ENCODE results near the gene PRRT1.
"Not testable (repeated sequence)": the region's sequence is repeated elsewhere in the genome, so short reads cannot be mapped to it uniquely, and the experiment has no call there.

PRRT1 gene

GRCh38 chr6:32110632-32111031 lies 41.1 kb downstream of the PRRT1 start:
- H3K27me3 ChIP-seq (ENCODE audit: control insufficient read depth, insufficient read depth, low read length, poor library complexity, severe bottlenecking): peaks cover 28% of the 10 kb centered on the region
- H3K4me1 ChIP-seq (ENCODE audit: control insufficient read depth, insufficient read depth, low read length): peaks cover 16% of the 10 kb centered on the region
- H3K27ac ChIP-seq (ENCODE audit: insufficient read depth, low read depth, low read length, poor library complexity, severe bottlenecking): no peak overlapping the region
- WGBS, 2 experiments: 88 to 93% methylated on average over 7 of the region's 7 CpGs
- no peaks in the 10 kb centered on the region for H3K9me3 ChIP-seq (ENCODE audit: control insufficient read depth, low read length)
- peaks cover 1% of the 10 kb centered on the region for H3K36me3 ChIP-seq (ENCODE audit: control insufficient read depth, insufficient read depth, low read length)
- H3K4me3 ChIP-seq (ENCODE audit: insufficient read depth, low read depth, low read length): no peak overlapping the region

- Histone ChIP-seq H3K4me3 (ENCODE audit: insufficient read depth, low read depth, low read length) (no peak overlapping the region), H3K27me3 (ENCODE audit: control insufficient read depth, insufficient read depth, low read length, poor library complexity, severe bottlenecking) (peaks cover 30% of the 10 kb centered on the region), H3K27ac (ENCODE audit: insufficient read depth, low read depth, low read length, poor library complexity, severe bottlenecking) (no peak overlapping the region), H3K4me1 (ENCODE audit: control insufficient read depth, insufficient read depth, low read length) (peaks cover 16% of the 10 kb centered on the region), H3K36me3 (ENCODE audit: control insufficient read depth, insufficient read depth, low read length) (no peaks in the 10 kb centered on the region), H3K9me3 (ENCODE audit: control insufficient read depth, low read length) (no peaks in the 10 kb centered on the region)
- WGBS, 2 experiments: 70 to 72% methylated on average over 6 of the region's 6 CpGs
Measured at GRCh38 chr6:32109765-32110160, 42.0 kb downstream of the PRRT1 start.

- Histone ChIP-seq H3K4me3 (ENCODE audit: insufficient read depth, low read depth, low read length) (no peak within 1 kb of the TSS), H3K27ac (ENCODE audit: insufficient read depth, low read depth, low read length, poor library complexity, severe bottlenecking) (no peak within 1 kb of the TSS), H3K36me3 (ENCODE audit: control insufficient read depth, insufficient read depth, low read length) (no peaks in the 10 kb centered on the region), H3K9me3 (ENCODE audit: control insufficient read depth, low read length) (no peaks in the 10 kb centered on the region), H3K27me3 (ENCODE audit: control insufficient read depth, insufficient read depth, low read length, poor library complexity, severe bottlenecking) (peaks cover 33% of the 10 kb centered on the region), H3K4me1 (ENCODE audit: control insufficient read depth, insufficient read depth, low read length) (peaks cover 16% of the 10 kb centered on the region)
- 27 to 32% methylated on average over 11 to 12 of the region's 12 CpGs for WGBS, 2 experiments
Measured at GRCh38 chr6:32109114-32109764, 42.5 kb downstream of the PRRT1 start, which contains the start of gene TNXB. TNXB (minus strand) TSS chr6:32109338; CDS start chr6:32098198, 11,140 bp downstream.

GRCh38 chr6:32108727-32109113 lies 43.0 kb downstream of the PRRT1 start:
- Histone ChIP-seq H3K27me3 (ENCODE audit: control insufficient read depth, insufficient read depth, low read length, poor library complexity, severe bottlenecking) (peaks cover 33% of the 10 kb centered on the region), H3K27ac (ENCODE audit: insufficient read depth, low read depth, low read length, poor library complexity, severe bottlenecking) (no peak overlapping the region), H3K9me3 (ENCODE audit: control insufficient read depth, low read length) (no peaks in the 10 kb centered on the region), H3K36me3 (ENCODE audit: control insufficient read depth, insufficient read depth, low read length) (no peaks in the 10 kb centered on the region), H3K4me3 (ENCODE audit: insufficient read depth, low read depth, low read length) (no peak overlapping the region), H3K4me1 (ENCODE audit: control insufficient read depth, insufficient read depth, low read length) (peaks cover 16% of the 10 kb centered on the region)
- 63 to 65% methylated on average over 6 of the region's 6 CpGs for WGBS, 2 experiments

GRCh38 chr6:32108094-32108627 lies 43.6 kb downstream of the PRRT1 start:
- Histone ChIP-seq H3K27ac (ENCODE audit: insufficient read depth, low read depth, low read length, poor library complexity, severe bottlenecking) (no peak overlapping the region), H3K4me3 (ENCODE audit: insufficient read depth, low read depth, low read length) (no peak overlapping the region), H3K4me1 (ENCODE audit: control insufficient read depth, insufficient read depth, low read length) (peaks cover 16% of the 10 kb centered on the region), H3K9me3 (ENCODE audit: control insufficient read depth, low read length) (no peaks in the 10 kb centered on the region), H3K36me3 (ENCODE audit: control insufficient read depth, insufficient read depth, low read length) (no peaks in the 10 kb centered on the region), H3K27me3 (ENCODE audit: control insufficient read depth, insufficient read depth, low read length, poor library complexity, severe bottlenecking) (peaks cover 33% of the 10 kb centered on the region)
- WGBS, 2 experiments: 20 to 21% methylated on average over 15 of the region's 15 CpGs

- no peaks in the 10 kb centered on the region for H3K9me3 ChIP-seq (ENCODE audit: control insufficient read depth, low read length)
- H3K4me3 ChIP-seq (ENCODE audit: insufficient read depth, low read depth, low read length): no peak overlapping the region
- peaks cover 33% of the 10 kb centered on the region for H3K27me3 ChIP-seq (ENCODE audit: control insufficient read depth, insufficient read depth, low read length, poor library complexity, severe bottlenecking)
- H3K27ac ChIP-seq (ENCODE audit: insufficient read depth, low read depth, low read length, poor library complexity, severe bottlenecking): no peak overlapping the region
- H3K4me1 ChIP-seq (ENCODE audit: control insufficient read depth, insufficient read depth, low read length): peaks cover 16% of the 10 kb centered on the region
- WGBS, 2 experiments: 81 to 100% methylated on average over 1 of the region's 1 CpG
- H3K36me3 ChIP-seq (ENCODE audit: control insufficient read depth, insufficient read depth, low read length): no peaks in the 10 kb centered on the region
Measured at GRCh38 chr6:32107406-32107805, 44.3 kb downstream of the PRRT1 start.

- 78 to 83% methylated on average over 4 of the region's 4 CpGs for WGBS, 2 experiments
- Histone ChIP-seq H3K4me1 (ENCODE audit: control insufficient read depth, insufficient read depth, low read length) (peaks cover 16% of the 10 kb centered on the region), H3K27me3 (ENCODE audit: control insufficient read depth, insufficient read depth, low read length, poor library complexity, severe bottlenecking) (peaks cover 33% of the 10 kb centered on the region), H3K4me3 (ENCODE audit: insufficient read depth, low read depth, low read length) (no peak overlapping the region), H3K36me3 (ENCODE audit: control insufficient read depth, insufficient read depth, low read length) (no peaks in the 10 kb centered on the region), H3K9me3 (ENCODE audit: control insufficient read depth, low read length) (no peaks in the 10 kb centered on the region), H3K27ac (ENCODE audit: insufficient read depth, low read depth, low read length, poor library complexity, severe bottlenecking) (no peak overlapping the region)
Measured at GRCh38 chr6:32105433-32105832, 46.3 kb downstream of the PRRT1 start.

- WGBS, 2 experiments: 91% methylated on average over 2 to 3 of the region's 3 CpGs
- H3K27me3 ChIP-seq (ENCODE audit: control insufficient read depth, insufficient read depth, low read length, poor library complexity, severe bottlenecking): peaks cover 24% of the 10 kb centered on the region
- no peak overlapping the region for H3K27ac ChIP-seq (ENCODE audit: insufficient read depth, low read depth, low read length, poor library complexity, severe bottlenecking)
- no peaks in the 10 kb centered on the region for H3K9me3 ChIP-seq (ENCODE audit: control insufficient read depth, low read length)
- H3K36me3 ChIP-seq (ENCODE audit: control insufficient read depth, insufficient read depth, low read length): no peaks in the 10 kb centered on the region
- no peaks in the 10 kb centered on the region for H3K4me1 ChIP-seq (ENCODE audit: control insufficient read depth, insufficient read depth, low read length)
- no peak overlapping the region for H3K4me3 ChIP-seq (ENCODE audit: insufficient read depth, low read depth, low read length)
Measured at GRCh38 chr6:32102255-32102654, 49.5 kb downstream of the PRRT1 start.

- H3K4me1 ChIP-seq (ENCODE audit: control insufficient read depth, insufficient read depth, low read length); H3K27ac ChIP-seq (ENCODE audit: insufficient read depth, low read depth, low read length, poor library complexity, severe bottlenecking); H3K4me3 ChIP-seq (ENCODE audit: insufficient read depth, low read depth, low read length); H3K9me3 ChIP-seq (ENCODE audit: control insufficient read depth, low read length); H3K36me3 ChIP-seq (ENCODE audit: control insufficient read depth, insufficient read depth, low read length): not testable (repeated sequence)
- peaks cover 44% of the 10 kb centered on the region for H3K27me3 ChIP-seq (ENCODE audit: control insufficient read depth, insufficient read depth, low read length, poor library complexity, severe bottlenecking)
- WGBS, 2 experiments: 89 to 90% methylated on average over 8 of the region's 8 CpGs
Measured at GRCh38 chr6:32100251-32100650, 51.5 kb downstream of the PRRT1 start.
